Kasumi-1 (cell line): ENCODE data around the gene TRMT44.
"Not testable (repeated sequence)": the region's sequence is repeated elsewhere in the genome, so short reads cannot be mapped to it uniquely, and the experiment has no call there.

Source experiments
- DNase-seq, 2 experiments: peaks; one replicate each; lab custom pipeline; 2025; lab: John Stamatoyannopoulos, UW

TRMT44 gene

DNA sequence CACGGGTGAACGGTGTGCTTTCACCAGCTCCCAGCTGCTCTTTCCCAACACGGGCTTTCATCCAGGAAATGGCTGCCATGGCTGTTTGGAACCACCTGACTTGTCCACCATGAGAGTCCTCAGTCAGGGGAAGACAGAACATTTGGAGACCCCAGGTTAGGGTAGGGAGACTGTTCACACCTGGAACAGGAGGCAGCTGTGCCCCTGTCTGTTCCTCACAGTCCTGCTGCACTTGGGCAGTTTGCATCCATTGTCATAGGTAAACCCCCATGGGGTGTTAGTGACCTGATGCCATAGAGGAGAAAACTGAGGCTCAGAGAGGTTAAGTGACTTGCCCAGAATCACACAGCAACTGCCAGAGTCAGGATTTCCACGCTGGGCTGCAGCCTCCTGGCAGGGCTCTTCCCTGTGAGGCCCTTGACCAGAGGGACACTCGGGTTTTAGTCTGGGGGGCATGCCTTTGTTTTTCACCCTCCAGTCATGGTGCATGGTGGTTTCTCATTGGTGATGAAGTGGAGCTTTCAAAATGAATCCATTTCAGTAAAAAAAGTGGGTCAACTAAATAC is 54.5 kb downstream of the TRMT44 start:
- DNase-seq = no peak

DNA sequence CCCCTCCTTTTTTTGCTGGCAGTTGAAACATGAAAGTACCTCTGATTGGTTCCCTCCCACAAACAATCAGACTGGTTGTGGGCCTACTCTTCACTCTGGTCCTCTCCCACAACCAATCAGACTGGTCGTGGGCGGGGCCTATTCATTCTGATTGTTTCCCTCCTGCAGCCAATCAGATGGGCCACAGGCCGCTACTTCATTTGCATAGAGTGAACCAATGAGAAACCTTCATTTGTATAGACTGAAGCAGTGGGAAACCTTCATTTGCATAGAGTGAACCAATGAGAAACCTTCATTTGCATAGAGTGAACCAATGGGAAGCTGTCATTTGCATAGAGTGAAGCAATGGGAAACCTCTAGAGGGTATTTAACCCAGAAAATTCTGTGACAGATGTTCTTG is 55.2 kb downstream of the TRMT44 start:
- no peak for DNase-seq

DNA sequence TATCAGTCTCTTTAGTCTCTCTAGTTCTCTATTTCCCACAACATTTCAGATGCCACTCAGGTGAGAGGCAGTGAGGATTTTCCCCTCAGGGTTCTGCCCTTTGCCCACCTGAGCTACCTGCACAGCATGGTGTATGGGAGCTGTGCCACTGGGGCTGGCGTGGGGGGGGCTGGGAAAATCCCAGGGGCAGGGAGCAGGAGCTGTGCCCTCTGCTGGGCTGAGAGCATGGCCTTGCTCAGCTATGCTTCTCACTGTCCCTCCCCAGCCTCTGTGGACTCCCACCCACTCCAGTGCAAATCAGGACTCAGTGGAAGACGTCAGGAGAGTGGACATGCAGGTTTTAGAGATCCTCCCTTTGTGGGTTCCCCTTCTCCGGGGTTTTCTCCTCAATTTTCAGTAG is 57.2 kb downstream of the TRMT44 start:
- DNase-seq = no peak

DNA sequence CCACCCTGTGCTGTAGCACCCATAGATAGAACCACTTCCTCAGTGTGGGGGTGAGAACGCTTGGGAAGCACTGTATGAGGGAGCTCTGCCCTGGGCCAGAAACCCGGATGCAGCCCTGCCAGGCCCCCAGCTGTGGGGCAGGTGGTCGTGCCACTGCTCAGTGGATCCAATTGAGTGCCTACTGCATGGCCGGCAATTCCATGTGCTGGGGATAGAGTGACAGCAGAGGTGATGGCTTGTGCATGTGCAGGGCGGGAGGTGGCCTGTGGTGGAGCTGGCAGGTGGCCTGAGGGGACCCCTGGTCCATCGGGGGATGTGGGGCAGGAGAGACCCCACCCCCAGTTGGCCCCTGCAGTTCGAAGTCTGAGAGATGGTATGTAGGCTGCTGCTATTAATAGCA is 60.4 kb downstream of the TRMT44 start:
- no peak for DNase-seq

DNA sequence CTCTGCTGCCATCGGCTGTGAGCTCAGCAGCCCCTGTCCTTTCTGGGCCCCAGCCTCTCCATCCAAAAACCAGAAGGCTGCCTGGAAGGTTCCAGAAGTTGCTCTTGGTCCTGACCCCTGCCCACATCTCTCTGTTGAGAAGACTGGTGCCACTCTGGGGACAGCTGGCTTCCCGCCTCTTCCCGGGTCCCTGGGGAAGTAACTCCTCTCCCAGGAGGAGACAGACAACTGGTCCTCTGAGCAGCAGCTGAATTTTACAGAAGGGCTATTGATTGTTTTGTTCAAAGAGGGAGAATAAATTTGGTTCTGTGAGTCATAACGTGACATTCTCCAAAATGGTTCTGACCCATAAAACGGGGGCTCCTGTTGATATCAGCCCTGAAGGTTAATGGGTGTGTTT is 61.2 kb downstream of the TRMT44 start:
- no peak for DNase-seq

DNA sequence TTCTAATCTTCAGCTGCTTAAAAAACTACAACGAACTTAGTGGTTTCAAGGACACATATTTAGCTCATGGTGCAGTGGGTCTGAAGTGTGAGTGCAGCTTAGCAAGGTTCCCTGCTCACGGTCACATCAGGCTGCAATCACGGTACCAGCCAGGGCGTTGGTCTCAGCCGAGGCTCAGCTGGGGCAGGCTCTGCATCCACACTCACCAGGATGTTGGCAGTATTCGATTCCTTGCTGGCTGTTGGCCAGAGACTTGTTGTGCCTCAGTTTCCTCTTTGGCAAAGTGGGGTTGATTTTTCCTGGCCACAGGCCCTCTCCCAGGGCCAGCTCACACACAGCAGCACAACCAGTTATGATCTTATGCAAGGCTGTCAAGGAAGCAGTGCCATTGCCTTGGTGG is 61.8 kb downstream of the TRMT44 start:
- no peak for DNase-seq

DNA sequence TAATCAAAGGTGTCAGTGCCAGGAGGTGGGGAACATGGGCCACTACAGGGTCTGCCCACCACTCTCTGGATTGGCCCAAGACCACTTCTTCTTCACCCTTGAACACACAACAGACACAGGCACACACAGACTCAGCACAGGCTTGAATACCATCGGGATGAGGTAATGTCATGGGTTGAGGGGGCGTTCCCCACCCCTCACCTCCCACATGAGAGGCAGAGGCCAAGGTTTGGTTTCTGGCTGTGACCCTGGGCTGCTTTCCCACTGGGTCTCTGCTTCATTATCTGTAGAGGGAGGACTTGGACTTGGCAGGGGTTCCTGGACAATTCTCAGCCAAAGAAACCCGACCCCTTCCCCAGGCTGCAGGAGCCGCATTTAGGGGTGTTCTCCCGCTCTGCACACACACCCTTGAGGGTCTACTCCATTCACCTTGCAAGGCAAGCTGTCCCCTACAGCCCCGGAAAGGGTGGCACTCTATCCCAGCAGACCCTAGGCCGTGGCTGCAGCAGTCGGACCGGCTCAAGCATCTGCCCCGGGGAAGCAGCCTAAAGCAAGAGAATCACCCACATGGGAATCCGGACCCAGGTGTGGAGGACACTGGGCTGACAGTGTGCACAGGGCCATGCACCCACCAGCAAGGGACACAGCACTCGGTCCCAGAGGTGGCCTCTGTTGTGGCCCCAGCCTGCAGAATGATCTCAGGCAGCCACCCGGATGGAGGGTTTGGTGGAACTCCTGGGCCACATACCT is 62.4 kb downstream of the TRMT44 start:
- DNase-seq = no peak

DNA sequence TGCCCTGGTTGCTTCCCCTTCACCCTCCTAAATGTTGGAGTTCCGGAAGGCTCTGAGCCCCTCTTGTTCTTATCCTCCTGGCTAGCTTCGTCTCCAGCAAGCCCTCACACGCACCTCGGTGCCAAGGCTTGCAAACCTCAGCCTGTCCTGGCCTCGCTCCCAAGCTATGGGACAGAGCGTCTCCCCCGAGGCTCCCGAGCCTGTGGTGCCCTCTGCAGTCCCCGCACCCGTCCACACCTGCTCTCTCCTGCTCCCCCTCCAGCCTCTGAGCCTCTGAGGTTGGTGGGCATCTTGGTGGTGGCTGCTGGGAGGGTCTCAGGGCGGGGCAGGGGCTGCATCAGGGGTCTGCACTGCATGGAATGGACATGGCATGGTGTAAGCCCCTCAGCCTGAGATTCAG is 63.2 kb downstream of the TRMT44 start:
- DNase-seq = no peak

DNA sequence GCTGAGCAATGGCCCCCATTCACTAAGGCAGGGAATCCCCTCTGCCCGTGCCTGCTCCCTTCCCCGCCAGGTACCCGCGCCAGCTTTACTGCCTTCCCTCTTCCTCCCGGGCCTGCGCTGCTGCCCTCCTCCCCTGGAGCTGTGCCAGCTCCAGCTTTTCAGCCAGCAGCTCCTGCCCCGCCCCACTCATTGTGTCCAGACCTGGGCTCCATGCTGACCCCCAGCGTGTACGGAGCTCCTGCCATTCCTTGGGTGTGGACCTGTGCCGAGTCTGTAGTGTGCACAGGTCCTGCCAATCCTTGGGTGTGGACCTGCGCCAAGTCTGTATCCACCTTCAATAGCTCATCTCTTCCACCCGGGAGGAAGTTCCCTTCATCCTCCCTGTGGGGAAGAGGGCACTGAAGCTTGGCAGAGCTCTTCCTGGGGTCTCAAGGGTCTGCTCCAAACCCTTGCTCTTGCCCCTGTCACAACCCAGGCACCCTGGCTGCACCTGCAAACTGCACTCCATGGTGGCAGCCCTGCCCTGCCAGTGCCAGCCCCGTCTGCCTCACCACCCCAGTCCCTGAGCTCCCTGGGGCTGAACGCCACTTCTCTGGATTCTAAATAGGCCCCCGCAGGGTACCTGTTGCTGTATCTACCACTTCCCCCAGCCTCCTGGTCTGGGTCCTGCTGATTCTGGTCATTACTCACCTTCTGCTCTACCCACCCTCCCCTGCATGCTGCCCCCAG is 63.9 kb downstream of the TRMT44 start:
- no peak for DNase-seq

DNA sequence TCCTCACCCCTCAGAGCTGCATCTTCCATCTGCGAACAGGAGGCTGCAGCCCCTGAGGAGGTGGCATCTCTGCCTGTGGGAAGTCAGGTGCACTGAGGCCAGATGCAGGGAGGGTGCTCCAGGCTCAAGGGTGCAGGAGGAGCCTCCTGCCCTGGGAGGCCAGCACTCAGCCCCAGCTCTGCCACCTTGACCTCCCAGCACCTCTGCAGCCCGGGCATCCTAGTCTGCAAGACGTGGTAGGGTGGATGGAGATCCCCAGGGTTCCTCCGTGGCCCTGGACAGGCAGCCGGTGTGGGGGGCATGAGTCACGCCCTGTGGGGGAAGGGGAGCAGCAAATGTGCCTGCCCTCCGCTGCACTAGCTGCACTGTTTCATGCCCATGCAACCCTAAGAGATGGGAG is 64.7 kb downstream of the TRMT44 start:
- DNase-seq = no peak

DNA sequence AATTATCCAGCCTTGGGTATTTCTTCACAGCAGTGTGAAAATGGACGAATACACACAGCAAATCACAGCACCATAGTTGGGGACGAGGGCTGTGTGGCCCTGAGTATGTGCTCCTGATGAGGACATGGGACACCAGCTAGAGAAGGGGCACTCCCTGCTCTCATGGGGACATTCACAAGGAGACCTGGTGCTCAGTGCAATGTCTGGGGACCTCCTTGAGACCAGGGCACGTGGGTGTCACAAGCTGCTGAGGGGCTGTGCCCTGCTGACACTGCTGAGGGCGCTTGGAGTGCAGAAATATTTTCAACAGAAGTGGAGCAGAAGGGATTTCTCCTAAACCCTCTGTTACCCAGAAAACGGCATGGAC is 65.4 kb downstream of the TRMT44 start:
- no peak for DNase-seq

DNA sequence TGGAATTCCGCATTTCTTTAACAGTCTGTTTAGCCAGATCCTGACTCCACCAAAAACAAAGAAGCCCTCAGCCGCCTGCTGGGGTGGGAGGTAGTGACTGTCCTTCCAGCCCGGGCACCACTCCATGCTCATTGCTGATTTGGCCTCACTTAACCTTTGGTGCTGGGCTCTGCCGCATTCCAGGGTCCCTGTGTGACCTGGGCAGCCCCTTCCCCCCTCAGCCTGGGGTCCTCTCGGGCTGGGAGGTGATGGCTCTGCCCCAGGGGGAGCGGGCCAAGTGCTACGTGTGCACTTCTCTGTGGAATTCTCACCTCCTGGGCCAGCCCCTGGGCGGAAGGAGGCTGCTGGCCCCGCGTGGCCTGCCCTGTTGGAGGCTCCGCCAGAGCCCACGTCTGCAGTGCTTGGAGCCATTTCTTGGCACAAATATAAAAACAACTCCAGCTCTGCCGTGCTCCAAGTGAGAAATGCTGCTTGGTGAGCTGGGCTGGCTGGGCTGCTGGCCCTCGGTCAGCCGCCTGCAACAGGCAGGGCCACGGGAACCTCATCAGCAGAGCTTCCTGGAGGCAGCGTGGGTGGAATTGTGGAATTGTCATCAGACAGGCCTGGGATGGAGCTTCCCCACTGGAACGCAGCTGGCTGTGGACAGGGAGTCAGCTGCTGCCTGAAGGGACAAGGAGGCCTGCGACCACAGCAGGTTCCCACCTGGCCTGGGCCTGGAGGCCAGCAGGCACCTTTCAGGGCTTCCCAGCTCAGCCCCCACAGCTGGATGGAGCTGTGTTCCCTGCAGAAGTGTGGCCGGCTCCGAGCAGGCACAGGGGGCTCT is 66.0 kb downstream of the TRMT44 start:
- no peak for DNase-seq

DNA sequence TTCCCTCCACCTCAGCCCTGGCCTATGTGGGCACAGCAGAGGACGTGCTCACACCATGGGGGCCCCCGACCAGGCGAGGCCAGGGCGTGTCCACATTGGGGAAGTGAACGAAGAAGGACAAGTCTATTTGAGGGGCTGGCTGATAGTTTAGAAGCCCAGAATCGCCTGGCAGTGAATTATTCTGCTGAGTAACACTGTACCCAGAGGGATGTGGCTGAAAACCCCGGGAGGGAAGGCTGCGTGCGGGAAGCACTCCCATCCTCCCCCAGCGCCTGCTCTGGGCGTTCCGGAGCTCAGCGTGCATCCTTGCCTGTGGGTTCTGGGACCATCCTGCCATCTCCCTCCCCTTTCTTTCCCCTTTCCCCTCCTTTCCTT is 66.6 kb downstream of the TRMT44 start:
- DNase-seq = no peak

DNA sequence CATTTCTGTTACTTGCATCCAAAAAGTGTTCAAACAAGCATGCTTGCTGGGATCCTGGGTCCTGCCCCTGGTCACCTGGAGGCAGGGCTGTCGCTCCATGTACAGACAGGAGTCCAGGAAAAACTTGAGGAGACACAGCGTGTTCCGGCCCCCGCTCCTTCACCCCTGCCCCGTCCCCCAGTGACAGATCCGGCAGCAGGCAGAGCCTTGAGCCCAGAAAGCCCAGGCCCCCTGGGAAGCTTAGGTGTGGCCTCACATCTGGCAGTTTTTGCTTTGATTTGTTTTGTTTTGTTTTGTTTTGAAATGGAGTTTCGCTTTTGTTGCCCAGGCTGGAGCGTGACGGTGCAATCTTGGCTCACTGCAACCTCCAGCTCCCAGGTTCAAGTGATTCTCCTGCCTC is 67.0 kb downstream of the TRMT44 start:
- DNase-seq = no peak

DNA sequence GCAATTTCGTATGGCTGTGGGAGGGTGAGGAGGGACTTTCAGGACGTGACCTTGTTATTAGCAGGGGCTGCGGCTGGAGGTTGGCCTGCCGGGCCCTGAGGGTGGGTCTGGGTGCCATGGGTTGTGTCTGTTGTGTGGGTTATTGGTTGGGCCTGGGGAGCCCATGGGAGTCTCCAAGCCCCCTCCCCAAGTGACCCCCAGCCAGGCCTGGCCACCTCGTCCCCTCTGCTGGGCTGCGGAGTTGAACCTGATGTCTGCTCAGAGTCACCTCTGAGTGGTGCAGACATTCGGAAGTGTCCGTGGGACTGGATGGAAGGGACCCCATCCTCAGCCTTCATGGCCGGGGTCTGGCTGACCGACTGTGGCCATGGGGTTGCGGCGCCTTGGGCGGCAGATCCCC is 67.7 kb downstream of the TRMT44 start:
- no peak for DNase-seq

DNA sequence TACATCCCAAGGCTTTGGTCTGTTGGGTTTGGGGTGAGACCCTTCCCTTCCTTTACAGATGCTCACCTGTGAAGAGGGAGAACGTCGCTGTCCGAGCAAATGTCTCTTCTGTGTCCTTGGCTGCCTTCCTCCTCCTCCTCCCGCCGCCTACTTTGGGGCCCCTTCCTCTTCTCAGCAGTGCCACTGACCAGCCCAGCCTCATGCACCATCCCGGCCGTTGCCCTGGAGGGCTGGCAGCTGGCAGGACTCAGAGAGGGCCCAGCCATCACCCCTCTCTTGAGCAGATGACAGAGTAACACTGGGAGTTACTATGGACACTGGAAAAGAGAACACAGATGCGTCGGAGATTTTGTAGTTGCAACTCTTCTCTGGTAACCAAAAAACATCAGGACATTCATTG is 68.2 kb downstream of the TRMT44 start:
- no peak for DNase-seq

DNA sequence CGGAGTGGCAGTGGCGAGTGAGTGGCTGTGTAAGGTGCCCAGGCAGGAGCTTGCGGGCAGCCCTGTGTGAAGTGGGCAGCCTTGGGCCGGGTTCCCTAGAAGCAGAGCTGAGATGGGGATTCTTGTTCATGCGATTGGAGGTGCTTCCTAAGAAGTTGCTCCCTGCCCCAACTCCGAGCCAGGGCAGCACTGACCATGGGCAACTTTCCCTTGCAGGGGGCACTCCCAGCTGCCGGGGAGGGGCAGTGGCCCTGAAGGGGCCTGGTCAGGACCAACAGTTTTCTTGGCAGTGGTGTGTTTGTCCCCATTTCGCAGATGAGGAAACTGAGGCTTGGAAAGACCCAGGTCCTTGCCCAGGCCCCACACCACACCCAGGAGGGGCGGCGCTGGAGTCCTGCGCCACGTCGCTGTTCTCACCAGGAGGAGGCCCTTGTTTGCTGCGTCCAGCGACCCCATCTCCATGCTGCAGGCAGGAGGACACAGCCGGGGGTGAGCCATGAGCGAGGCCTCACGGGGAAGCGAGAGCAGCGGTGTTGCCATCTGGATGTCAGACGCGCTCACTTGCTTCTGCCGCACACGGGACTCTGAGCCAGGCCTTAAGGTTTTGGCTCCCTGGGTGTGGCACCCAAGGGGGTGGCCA is 68.9 kb downstream of the TRMT44 start:
- no peak for DNase-seq

DNA sequence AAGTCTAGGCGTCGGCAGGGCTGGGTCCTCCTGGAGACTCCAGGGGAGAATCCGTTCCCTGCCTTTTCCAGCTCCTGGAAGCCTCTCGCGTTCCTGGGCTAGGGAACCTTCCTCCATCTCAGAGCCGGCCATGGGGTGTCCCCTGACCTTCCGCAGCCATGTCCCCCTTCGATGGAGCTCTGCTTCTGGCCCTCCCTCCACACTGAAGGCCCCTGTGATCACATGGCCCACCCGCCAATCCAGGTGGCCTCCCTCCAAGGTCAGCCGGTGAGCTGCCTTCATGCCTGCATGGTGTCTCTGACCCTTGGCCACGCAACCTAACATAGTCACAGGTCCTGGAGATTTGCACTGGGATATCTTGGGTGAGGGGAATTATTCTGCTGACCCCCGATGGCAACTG is 69.6 kb downstream of the TRMT44 start:
- DNase-seq = no peak

DNA sequence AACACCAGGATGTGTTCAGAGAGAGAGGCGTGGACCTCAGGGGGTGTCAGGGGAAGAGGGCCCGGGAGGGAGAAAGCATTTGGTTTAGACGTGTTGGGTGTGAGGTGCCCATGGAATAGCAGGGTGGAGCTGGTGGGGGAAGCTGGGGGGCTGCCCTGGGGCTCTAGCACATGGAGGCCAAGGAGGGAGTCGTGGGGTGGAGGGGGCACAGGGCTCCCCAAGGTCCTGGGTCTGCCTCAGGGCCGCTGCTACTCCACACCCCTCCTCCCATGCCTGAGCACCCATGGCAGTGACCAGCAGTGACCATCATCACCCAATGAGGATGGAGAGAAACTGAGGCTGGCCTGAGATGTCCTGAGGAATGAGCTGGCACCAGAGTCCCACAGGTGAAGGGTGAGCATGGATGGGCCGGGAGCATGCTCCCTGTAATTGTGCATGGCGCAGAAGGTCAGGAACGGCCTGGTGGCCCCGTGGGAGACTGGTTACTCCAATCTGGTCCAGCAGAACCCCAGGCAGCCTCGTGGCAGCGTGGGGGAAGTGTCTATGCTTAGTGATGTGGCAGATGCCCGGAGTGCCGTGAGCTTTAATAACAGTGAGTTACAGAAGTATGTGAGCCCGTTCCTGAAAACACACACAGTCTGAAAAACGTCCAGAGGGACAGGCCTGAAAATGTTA is 70.2 kb downstream of the TRMT44 start:
- DNase-seq = no peak

DNA sequence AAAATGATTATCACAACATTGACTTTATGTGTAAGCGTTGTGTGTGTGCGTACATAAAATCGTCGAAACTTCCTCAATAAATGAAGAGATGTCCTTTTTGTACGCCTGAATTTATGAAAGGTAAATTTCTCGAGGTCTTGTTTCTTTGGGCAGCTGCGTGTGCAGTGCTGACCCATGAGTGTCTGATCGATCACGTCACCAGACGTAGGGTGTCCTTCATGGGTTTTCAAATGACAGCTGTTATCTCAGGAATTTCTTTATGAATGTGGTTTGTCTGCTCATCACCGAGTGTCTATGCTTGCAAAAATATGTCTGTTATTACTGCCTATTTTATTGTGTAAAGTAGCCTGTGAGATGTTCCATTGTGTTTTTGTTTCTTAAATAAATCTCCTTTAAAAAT is 71.9 kb downstream of the TRMT44 start:
- DNase-seq = no peak

DNA sequence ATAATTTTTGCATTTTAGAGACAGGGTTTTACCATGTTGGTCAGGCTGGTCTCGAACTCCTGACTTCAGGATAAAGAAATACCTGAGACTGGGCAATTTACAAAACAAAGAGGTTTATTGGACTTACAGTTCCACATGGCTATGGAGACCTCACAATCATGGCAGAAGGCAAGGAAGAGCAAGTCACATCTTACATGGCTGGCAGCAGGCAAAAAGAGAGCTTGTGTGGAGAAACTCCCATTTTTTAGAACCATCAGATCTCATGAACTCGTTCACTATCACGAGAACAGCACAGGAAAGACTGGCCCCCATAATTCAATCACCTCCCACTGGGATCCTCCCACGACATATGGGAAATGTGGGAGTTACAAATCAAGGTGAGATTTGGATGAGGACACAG is 72.5 kb downstream of the TRMT44 start:
- not testable (repeated sequence) for DNase-seq

DNA sequence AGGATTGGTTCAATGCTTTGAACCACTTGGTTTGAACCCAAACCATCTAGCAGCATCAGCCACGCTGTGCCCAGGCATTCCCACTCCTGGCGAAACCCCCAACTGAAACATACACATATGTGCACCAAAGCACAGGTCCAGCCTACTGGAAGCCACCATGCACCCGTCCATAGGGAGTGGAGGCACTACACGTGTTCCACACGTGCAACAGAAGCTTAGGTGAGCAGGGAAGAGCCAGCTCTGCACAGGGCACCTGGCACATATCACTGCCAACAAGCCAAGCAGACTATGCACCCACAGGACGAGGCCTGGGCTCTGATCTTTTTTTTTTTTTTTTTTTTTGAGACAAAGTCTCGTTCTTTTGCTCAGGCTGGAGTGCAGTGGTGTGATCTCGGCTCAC is 73.4 kb downstream of the TRMT44 start:
- DNase-seq = no peak
